Uterine smooth muscle cell (primary cell): ENCODE measurements around the gene COPB1. TPM values are rescaled to one million over a fixed set of nuclear protein-coding genes. Genes with fewer than 3 reads are reported as not detected.

Source experiments
- total RNA-seq: library from RNA; depleted of rRNA; stranded (reverse); fragments of >200 nt; gene quantifications from 2 replicates; pipeline ENCODE4 v1.2.3, GENCODE V29; 2014

The COPB1 gene
- total RNA-seq = 348 and 383 TPM in 2 replicates

GRCh38 chr11:14499560-14500180 lies at the start of gene COPB1:
Gene COPB1, minus strand, starts transcription at chr11:14499811. Its CDS starts 883 bp downstream, at chr11:14498928.

GRCh38 chr11:14519917-14520746 lies 20.5 kb upstream of the COPB1 start, which contains the start of gene PSMA1:
Gene PSMA1, minus strand, starts transcription at chr11:14520386. Its CDS starts 87 bp downstream, at chr11:14520299.

Other genes with a start within 250 kb of the COPB1 start
- gene RRAS2, start 140.6 kb downstream of the COPB1 start, total RNA-seq = 70.0 and 113 TPM in 2 replicates
- 134 and 207 TPM in 2 replicates for gene PSMA1, start 20.6 kb upstream of the COPB1 start, total RNA-seq
- 2.4 and 2.7 TPM in 2 replicates for gene PDE3B, start 144.0 kb upstream of the COPB1 start, total RNA-seq